GM12891 (cell line): ENCODE results near the gene ZBTB46.

Experiments used
- POLR2A ChIP-seq: IDR thresholded peaks from 2 replicates; pipeline ENCODE4 v1.6.1; 2011; ENCODE audit warnings: low read depth, low read length, control low read depth
- POLR2AphosphoS5 ChIP-seq: IDR thresholded peaks from 2 replicates; pipeline ENCODE4 v1.6.1; 2011; ENCODE audit warnings: low read depth, low read length, control low read depth
- POU2F2 ChIP-seq: IDR thresholded peaks from 2 replicates; pipeline ENCODE4 v1.6.1; 2011; ENCODE audit warnings: low read depth, mild to moderate bottlenecking, control low read depth, low read length, moderate library complexity
- SPI1 ChIP-seq: IDR thresholded peaks from 2 replicates; pipeline ENCODE4 v1.6.1; 2011; ENCODE audit warnings: low read depth, low read length, control low read depth
- TAF1 ChIP-seq: IDR thresholded peaks from 2 replicates; pipeline ENCODE4 v1.6.1; 2011; ENCODE audit warnings: low read depth, low read length, control low read depth

GRCh38 chr20:63709149-63709527, 121.9 kb downstream of the ZBTB46 start:
- TF ChIP-seq SPI1: no peak
- no peak for TF ChIP-seq POLR2AphosphoS5
- no peak for TF ChIP-seq POLR2A
- TF ChIP-seq TAF1: no peak
- TF ChIP-seq POU2F2: no peak
